ENCODE data around the gene FRMD5.

FRMD5 gene

DNA sequence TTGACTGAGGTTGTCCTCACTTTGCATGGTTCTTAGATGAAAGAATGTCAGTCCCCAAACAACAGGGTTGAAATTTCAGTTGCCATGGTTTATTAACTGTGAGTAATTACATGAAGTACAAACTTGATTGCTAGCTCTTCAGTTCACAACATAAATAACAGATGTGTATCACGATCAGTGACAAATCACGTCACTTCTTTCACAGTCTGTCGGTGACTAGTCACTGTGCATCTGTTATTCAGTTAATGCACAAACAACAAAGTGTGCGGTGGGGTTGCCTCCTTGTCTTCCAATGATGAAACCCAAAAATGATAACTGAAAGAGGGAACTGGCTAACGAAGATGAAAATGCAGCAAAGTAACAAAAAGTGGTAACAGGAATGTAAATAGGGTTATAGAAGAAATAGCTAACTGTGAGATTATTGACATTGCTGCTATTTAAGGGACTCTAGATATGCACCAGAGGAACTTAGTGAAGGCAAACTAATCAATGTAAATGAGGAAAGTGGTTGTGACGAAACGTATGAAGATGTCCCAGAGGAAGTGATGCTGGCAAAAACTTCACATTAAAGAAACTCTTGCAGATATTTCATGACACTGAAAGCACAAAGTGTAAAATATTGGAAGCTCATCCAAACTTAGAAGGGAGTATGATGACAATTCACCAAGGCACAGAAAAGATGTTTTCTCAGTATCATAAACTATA lies 208.9 kb downstream of the FRMD5 start:
- TF ChIP-seq, protein P1, sequence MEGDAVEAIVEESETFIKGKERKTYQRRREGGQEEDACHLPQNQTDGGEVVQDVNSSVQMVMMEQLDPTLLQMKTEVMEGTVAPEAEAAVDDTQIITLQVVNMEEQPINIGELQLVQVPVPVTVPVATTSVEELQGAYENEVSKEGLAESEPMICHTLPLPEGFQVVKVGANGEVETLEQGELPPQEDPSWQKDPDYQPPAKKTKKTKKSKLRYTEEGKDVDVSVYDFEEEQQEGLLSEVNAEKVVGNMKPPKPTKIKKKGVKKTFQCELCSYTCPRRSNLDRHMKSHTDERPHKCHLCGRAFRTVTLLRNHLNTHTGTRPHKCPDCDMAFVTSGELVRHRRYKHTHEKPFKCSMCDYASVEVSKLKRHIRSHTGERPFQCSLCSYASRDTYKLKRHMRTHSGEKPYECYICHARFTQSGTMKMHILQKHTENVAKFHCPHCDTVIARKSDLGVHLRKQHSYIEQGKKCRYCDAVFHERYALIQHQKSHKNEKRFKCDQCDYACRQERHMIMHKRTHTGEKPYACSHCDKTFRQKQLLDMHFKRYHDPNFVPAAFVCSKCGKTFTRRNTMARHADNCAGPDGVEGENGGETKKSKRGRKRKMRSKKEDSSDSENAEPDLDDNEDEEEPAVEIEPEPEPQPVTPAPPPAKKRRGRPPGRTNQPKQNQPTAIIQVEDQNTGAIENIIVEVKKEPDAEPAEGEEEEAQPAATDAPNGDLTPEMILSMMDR (IDR thresholded peaks at IDR 0.05): no peak
- TF ChIP-seq ZFX (IDR thresholded peaks at IDR 0.05; ENCODE audit: borderline replicate concordance): no peak
- no peak overlapping the region for H3K27ac ChIP-seq

DNA sequence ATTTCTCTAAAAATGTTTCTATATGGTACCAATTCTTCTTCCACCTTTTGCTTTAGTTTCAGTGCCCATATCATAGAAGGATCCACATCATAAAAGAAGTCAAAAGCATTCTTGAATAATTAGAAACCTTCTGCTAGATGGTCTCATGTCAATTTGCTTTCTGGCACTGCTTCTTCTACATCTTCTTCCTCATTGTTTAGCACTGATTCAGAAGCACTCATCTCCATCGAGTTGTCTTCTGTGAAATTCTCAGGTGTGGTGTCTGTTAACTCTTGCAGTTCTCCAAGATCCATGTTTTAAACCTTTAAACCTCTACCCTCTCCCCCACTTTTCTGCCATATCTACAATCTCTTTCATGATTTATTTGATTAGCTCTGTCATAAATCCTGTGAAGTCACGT lies 213.5 kb downstream of the FRMD5 start:
- TF ChIP-seq ZFX (IDR thresholded peaks at IDR 0.05; ENCODE audit: borderline replicate concordance): no peak
- TF ChIP-seq, protein P1 (IDR thresholded peaks at IDR 0.05): no peak

DNA sequence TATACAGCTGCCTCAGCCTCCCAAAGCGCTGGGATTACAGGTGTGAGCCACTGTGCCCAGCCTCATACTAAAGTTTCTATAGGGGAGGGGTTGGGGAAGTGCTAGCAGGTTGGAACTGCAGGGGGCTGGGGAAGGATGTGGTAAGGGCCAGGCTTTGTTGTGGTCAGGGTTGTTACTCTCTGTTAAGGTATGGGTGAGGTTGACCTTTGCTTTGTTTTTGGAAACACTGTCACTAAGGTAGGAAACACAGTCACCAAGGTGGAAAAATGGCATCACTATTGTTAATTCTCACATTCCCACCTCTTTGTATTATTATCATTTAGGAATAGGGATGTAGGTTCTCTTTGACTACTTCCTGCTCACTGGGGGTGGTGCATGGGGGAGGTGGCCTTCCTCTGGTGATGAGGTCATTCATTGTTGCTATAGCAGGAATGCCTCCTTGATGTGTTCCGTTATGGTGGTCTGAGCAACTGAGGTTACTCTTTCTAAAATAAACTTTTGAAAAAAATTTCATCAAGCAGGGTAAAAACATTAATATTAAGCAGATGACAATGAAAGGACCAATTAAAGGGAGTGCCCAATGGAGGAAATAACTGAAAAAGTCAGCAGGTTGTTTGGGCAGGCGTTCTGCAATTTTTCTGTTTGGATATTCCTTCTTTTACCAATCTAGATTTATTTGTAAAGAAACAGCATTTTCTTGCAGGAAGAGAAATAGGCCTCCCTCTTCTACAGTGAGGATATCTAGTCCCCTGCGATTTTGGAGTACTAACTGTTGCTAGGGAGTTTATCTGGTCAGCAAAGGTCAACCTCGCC lies 217.8 kb downstream of the FRMD5 start:
- TF ChIP-seq ZFX (IDR thresholded peaks at IDR 0.05; ENCODE audit: borderline replicate concordance): no peak
- TF ChIP-seq, protein P1 (IDR thresholded peaks at IDR 0.05): no peak
- no peak overlapping the region for H3K27ac ChIP-seq

More for the DNA sequence above, 213.5 kb downstream of the FRMD5 start:
- H3K27ac ChIP-seq: no peak overlapping the region

DNA sequence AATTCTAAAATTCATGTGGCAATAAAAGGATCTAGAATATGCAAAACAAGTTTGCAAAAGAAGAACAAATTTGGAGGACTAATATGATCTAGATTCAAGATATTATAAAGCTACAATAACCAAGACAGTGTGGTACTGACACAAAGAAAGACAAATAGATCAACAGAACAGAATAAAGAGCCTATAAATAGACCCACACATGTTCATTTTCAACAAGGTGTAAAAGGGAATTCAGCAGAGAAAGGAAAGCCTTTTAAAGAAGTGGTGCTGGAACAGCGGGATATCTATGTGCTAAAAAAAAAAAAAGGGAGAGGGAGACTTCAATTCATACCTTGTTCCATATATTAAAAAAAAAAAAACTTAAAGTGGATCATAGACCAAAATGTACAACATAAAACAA lies 219.3 kb downstream of the FRMD5 start:
- TF ChIP-seq, protein P1 (IDR thresholded peaks at IDR 0.05): no peak
- no peak for TF ChIP-seq ZFX (IDR thresholded peaks at IDR 0.05; ENCODE audit: borderline replicate concordance)
- no peak overlapping the region for H3K27ac ChIP-seq

DNA sequence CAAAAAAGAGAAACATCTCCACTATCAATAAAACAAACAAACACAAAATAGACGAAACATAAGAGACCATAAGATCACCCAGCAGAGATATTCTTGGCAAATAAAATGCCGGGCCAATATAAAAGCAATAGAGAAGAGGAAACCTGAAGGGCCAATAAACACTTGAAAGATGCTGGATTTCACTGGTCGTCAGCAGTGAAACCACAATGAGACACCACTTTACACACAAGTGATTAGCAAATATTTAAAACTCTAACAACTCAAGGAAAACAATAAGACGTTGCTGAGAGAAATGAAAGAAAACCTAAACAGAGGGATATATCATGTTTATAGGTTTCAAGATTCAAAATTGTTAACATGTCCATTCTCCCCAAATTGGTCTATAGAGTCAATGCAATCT lies 219.7 kb downstream of the FRMD5 start:
- TF ChIP-seq, protein P1 (IDR thresholded peaks at IDR 0.05): no peak
- no peak for TF ChIP-seq ZFX (IDR thresholded peaks at IDR 0.05; ENCODE audit: borderline replicate concordance)
- no peak overlapping the region for H3K27ac ChIP-seq

DNA sequence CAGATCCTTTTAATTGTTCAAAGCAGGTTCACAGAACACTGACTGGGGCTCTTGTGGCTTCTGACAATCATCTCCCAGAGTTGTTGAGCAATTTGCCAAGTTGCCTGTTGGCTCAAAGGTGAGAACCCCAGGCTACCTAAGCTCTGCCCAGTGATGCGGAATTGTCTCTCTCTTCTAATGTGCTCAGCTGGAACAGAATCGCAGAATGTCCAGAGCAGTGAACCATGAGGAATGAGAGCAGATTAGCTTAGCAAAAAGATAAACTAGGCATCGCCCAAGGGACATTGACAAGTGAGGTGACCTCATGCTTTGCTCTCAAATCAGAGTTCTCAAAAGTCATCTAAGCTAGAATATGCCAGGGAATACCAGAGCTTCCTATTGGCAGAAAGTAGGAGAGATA lies 220.2 kb downstream of the FRMD5 start:
- no peak overlapping the region for H3K27ac ChIP-seq
- TF ChIP-seq, protein P1 (IDR thresholded peaks at IDR 0.05): no peak
- TF ChIP-seq ZFX (IDR thresholded peaks at IDR 0.05; ENCODE audit: borderline replicate concordance): no peak
